Body of pancreas (tissue), 4 donors: ENCODE results near the gene JKAMP.

ENCODE experiments used
- CTCF ChIP-seq, 7 experiments: fragments of 450-650 bp in 4 of 7; fragments of 200-600 bp in 3 of 7; sonication (generic) in 3 of 7; IDR thresholded peaks; one replicate each; pipeline ENCODE4 v1.5.1; 2016 to 2019; ENCODE audit warnings: antibody characterized with exemption in 7 of 7
- POLR2A ChIP-seq, 3 donors: fragments of 450-650 bp; IDR thresholded peaks; one replicate each; pipeline ENCODE4 v1.6.1; 2016; ENCODE audit warnings: antibody characterized with exemption in 3 of 3, mild to moderate bottlenecking in 2 of 3

GRCh38 chr14:59532419-59532818 is 48.1 kb downstream of the JKAMP start:
- TF ChIP-seq POLR2A (IDR thresholded peaks at IDR 0.05) (no peak), CTCF (IDR thresholded peaks at IDR 0.05) (no peak)
